HEK293 (cell line): ENCODE data around the gene PIK3R6.

Experiments
- ZNF121 ChIP-seq: fragments of 450-650 bp; formaldehyde crosslinking; IDR thresholded peaks from 2 replicates; pipeline ENCODE4 v1.5.1; 2016; ENCODE audit warnings: missing biosample characterization, missing genetic modification characterization
- ZNF138 ChIP-seq: fragments of 450-650 bp; formaldehyde crosslinking; IDR thresholded peaks from 2 replicates; pipeline ENCODE4 v1.5.1; 2016; ENCODE audit warnings: missing biosample characterization, missing genetic modification characterization, borderline replicate concordance
- TF ChIP-seq, protein P1 (sequence below): fragments of 450-650 bp; formaldehyde crosslinking; IDR thresholded peaks from 2 replicates; pipeline ENCODE4 v1.5.1; 2016; ENCODE audit warnings: missing biosample characterization, missing genetic modification characterization

DNA sequence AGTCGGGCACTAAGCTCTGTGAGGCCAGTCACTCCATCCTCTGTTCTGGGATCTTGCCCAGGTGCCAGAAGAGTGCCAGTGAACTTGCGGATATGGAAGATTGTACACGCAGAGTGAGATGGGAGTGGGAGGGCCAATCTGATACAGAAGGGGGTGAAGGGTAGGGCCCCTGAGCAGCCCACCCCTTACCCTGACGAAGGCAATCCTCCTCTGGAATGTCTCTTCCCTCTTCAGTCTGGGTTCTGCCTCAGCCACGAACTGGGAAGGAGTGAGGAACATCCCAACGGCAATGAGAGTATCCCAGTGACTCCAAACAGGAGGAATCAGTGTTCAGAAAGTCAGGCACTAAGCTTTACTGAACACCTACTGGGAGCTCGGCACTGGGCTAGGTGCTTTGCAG is 11.9 kb upstream of the PIK3R6 start:
- TF ChIP-seq, protein P1, sequence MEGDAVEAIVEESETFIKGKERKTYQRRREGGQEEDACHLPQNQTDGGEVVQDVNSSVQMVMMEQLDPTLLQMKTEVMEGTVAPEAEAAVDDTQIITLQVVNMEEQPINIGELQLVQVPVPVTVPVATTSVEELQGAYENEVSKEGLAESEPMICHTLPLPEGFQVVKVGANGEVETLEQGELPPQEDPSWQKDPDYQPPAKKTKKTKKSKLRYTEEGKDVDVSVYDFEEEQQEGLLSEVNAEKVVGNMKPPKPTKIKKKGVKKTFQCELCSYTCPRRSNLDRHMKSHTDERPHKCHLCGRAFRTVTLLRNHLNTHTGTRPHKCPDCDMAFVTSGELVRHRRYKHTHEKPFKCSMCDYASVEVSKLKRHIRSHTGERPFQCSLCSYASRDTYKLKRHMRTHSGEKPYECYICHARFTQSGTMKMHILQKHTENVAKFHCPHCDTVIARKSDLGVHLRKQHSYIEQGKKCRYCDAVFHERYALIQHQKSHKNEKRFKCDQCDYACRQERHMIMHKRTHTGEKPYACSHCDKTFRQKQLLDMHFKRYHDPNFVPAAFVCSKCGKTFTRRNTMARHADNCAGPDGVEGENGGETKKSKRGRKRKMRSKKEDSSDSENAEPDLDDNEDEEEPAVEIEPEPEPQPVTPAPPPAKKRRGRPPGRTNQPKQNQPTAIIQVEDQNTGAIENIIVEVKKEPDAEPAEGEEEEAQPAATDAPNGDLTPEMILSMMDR (tag by site-specific recombination): no peak
- TF ChIP-seq ZNF121 (tag by site-specific recombination) (no peak), ZNF138 (tag by site-specific recombination) (no peak)
